ENCODE data around the gene INO80.

Gene INO80

GRCh38 chr15:40960151-40960885 lies 155.8 kb downstream of the INO80 start:
- DNase-seq (ENCODE audit: low read depth) = no peak
- H3K4me3 ChIP-seq (ENCODE audit: control insufficient read depth, low read depth, low read length) = no peak overlapping the region
- no peak for TF ChIP-seq CTCF (IDR thresholded peaks at IDR 0.05; ENCODE audit: control insufficient read depth, insufficient read depth, low read depth, low read length, missing control alignments)

- DNase-seq (ENCODE audit: low read depth) = no peak
- no peak for TF ChIP-seq CTCF (IDR thresholded peaks at IDR 0.05; ENCODE audit: control insufficient read depth, insufficient read depth, low read depth, low read length, missing control alignments)
- H3K4me3 ChIP-seq (ENCODE audit: control insufficient read depth, low read depth, low read length) = no peak overlapping the region
Observed at GRCh38 chr15:40959331-40960141, 156.5 kb downstream of the INO80 start.

- DNase-seq (ENCODE audit: low read depth) = no peak
- no peak for TF ChIP-seq CTCF (IDR thresholded peaks at IDR 0.05; ENCODE audit: control insufficient read depth, insufficient read depth, low read depth, low read length, missing control alignments)
- H3K4me3 ChIP-seq (ENCODE audit: control insufficient read depth, low read depth, low read length) = no peak overlapping the region
Observed at GRCh38 chr15:40958723-40959122, 157.4 kb downstream of the INO80 start.

- no peak for DNase-seq (ENCODE audit: low read depth)
- no peak overlapping the region for H3K4me3 ChIP-seq (ENCODE audit: control insufficient read depth, low read depth, low read length)
- TF ChIP-seq CTCF (IDR thresholded peaks at IDR 0.05; ENCODE audit: control insufficient read depth, insufficient read depth, low read depth, low read length, missing control alignments) = no peak
Observed at GRCh38 chr15:40958146-40958545, 157.9 kb downstream of the INO80 start.

GRCh38 chr15:40957581-40958051 lies 158.5 kb downstream of the INO80 start:
- no peak for TF ChIP-seq CTCF (IDR thresholded peaks at IDR 0.05; ENCODE audit: control insufficient read depth, insufficient read depth, low read depth, low read length, missing control alignments)
- H3K4me3 ChIP-seq (ENCODE audit: control insufficient read depth, low read depth, low read length) = no peak overlapping the region
- DNase-seq (ENCODE audit: low read depth) = no peak

- no peak for TF ChIP-seq CTCF (IDR thresholded peaks at IDR 0.05; ENCODE audit: control insufficient read depth, insufficient read depth, low read depth, low read length, missing control alignments)
- DNase-seq (ENCODE audit: low read depth) = no peak
- H3K4me3 ChIP-seq (ENCODE audit: control insufficient read depth, low read depth, low read length) = no peak overlapping the region
Observed at GRCh38 chr15:40957041-40957555, 159.0 kb downstream of the INO80 start.

Measured in AG09309 (cell line).